Neural progenitor cell (in vitro differentiated cells): ENCODE measurements around the gene TBC1D9.

Experiments used
- CTCF ChIP-seq: fragments of 200-600 bp; sonication (generic); IDR thresholded peaks from 2 replicates; pipeline ENCODE4 v1.5.1; 2017; ENCODE audit warnings: antibody characterized with exemption, mild to moderate bottlenecking
- EZH2 ChIP-seq: fragments of 200-600 bp; sonication (generic); IDR thresholded peaks from 2 replicates; pipeline ENCODE4 v1.6.1; 2017; ENCODE audit warnings: antibody characterized with exemption, mild to moderate bottlenecking, moderate library complexity
- EZH2phosphoT487 ChIP-seq: fragments of 200-600 bp; sonication (generic); IDR thresholded peaks from 2 replicates; pipeline ENCODE4 v1.6.1; 2017; ENCODE audit warnings: antibody characterized with exemption

DNA sequence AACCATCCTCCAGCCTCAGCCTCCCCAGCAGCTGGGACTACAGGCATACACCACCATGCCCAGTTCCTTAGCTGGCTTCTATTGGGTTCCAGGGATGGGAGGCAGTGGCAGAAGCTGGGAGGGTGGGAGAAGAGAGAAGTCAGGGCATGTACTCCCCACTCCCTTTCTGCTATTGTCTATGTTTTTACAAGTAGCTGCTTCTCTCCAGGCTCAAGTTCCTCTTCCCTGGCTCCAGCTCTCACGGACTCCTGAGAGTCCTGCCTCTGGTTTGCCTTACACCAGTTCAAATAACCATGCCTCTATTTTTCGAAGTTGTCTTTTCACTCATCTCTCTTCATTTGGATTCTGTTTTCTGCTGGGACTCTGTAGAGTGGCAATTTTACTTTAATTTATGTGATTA is 2.9 kb downstream of the TBC1D9 start:
- TF ChIP-seq EZH2, result no peak
- TF ChIP-seq CTCF, result no peak
- no peak for TF ChIP-seq EZH2phosphoT487
